NOMO-1 treated with dmso at 0.1 percent for 144 hours (cell line): Measurements from ENCODE around the gene C4orf50.
"Not testable (repeated sequence)": the region's sequence is repeated elsewhere in the genome, so short reads cannot be mapped to it uniquely, and the experiment has no call there.

Experiments
- DNase-seq: peaks from one replicate; lab custom pipeline; 2025; ENCODE audit not compliant: unreplicated experiment; lab: John Stamatoyannopoulos, UW

Gene C4orf50

DNA sequence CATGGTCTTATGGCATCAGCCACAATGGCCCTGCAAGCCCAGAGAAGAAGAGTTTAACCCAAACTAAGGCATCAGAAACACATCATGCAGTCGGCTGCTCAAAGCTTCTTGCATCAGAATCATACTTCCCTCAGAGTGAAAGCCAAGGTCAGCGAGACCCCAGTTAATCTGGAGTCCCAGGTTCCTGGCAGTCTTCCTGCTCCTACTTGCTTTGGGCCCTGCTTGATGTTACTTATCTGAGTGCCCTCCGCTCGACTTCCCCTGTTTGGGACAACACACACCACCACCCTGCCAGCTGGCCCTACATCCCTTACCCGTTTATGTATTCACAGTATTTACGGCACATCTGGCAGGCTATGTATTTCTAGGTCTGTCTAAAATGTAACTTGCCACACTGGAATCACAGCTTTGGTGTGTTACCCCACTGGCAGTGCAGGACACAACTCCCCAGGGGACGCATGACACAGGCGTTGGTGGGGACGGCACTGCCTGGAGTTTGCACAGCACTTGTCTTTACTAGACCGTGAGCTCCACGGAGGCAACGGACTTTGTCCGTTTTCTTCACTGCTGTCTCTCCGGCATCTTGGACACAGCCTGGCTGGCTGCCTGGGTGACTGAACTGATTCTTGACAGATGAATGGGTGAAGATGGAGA lies 148.1 kb downstream of the C4orf50 start:
- DNase-seq: no peak

- DNase-seq: no peak
Measured at GRCh38 chr4:5867866-5868265, 150.4 kb downstream of the C4orf50 start.

- no peak for DNase-seq
Measured at GRCh38 chr4:5866841-5867813, 151.1 kb downstream of the C4orf50 start.

DNA sequence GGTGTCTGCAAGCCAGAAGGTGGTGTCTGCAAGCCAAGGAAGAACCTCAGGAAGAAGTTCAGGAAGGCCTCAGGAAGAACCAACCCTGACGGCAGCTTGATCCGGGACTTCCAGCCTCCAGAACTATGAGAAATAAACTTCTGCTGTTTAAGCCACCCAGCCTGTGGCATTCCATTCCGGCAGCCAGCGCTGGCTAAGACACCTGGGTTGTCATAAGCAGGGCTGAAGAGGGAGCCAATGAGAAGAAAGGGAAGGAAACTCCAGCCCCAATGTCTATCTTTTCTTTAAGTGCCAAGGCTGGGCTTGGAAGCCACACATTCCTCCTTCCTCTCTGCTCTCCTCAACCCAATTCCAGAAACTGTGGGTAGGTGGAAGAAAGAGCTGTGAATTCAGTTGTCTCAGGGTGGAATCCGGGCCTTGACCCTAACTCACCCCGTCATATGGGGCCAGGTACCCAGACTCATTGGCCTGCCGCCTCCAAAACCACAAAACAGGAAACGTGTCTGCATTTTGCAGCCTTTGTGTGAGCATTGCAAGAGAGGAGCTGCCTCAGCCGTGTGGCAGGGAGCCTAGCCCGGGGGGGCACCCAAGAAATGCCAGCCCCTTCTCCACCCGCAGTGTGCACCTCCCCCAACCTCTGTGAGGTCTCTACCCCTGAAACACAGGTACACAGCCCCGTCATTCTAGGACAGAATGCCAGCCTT lies 152.2 kb downstream of the C4orf50 start:
- no peak for DNase-seq

DNA sequence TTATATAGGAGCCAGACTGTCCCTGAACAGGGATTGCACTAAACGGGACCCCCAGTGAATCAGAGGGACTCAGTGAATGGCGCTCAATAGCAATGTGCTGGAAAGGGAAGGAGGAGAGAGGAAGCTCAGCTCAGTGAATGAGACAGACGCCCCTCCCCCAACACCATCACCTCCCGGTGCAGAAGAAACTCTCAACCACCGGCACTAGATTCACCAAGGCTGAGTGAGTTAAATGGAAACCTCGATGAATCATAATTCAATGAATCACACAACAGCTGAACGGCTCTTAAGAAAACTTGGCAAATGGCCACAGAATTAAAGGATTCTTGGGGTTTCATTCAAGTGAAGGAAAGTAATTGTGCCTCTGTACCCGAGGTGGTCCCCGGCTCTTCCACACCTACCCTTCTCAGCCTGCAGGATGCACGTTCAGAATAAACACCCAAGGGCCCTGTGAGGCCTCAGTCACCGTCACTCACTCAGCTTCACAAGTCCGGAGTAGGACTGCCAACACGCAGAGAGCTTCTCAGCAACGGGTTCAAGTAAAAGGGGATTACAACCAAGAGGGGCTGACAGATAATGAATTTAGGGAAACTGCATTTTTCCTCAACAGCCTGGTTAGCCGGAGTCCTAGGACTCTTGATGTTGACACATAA lies 154.6 kb downstream of the C4orf50 start:
- no peak for DNase-seq

DNA sequence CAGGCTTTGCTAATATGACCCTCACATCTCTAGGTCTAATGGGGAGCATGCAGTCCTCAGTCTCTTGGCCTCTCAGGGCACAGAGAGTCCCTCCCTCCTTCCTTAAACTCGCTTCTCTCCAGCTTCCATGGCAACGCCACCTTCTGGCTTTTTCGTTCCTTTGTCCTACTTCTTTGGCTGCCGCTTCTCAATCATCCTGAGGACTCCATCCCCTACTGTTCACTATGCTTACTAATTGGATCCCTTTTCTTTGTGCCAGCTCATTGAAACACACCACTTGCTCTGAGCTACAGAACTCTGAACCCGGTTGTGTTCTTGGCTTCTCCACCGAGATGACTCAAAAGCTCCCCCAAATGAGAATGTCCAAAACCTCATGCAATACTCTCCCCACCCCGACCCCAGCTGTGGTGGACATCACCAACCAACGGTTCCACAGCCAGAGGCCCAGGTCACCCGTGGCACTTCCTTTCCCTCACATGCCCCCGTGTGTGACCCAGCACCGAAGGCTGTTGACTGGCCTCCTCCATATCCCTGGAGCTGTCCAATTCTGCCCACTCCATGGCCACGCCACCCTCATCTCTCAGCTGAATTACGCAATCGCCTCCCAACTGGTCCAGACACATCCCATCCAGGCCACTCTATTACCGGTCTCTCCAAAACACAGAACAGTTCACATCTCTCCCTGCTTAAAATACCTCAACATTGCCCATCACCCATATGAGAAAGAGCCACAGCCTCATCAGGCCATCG lies 160.0 kb downstream of the C4orf50 start:
- DNase-seq: no peak

- no peak for DNase-seq
Measured at GRCh38 chr4:5857199-5857598, 161.0 kb downstream of the C4orf50 start.

DNA sequence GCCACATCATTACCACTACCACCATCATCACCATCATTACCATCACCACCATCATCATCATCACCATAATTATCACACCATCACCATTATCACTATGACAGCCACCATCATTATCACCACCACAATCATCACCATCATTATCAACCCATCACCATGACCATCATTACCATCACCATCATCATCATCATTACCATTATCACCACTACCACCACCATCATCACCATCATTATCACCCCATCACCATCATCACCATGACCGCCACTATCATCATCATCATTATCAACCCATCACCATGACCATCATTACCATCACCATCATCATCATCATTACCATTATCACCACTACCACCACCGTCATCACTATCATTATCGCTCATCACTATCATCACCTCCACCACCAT lies 161.9 kb downstream of the C4orf50 start:
- not testable (repeated sequence) for DNase-seq

- no peak for DNase-seq
Measured at GRCh38 chr4:5854929-5855328, 163.3 kb downstream of the C4orf50 start.

GRCh38 chr4:5852523-5853202 lies 165.6 kb downstream of the C4orf50 start:
- DNase-seq: no peak

GRCh38 chr4:5851637-5852301 lies 166.5 kb downstream of the C4orf50 start:
- no peak for DNase-seq
